Common myeloid progenitor, CD34-positive (primary cell): ENCODE results near the gene NABP2.

ENCODE experiments used
- CTCF ChIA-PET: fragments of 350-600 bp; sonication (Branson Sonifier 250); formaldehyde crosslinking; loops from one replicate; lab custom pipeline; 2021; ENCODE audit warnings: antibody characterized with exemption; lab: Charles Lee
- POLR2A ChIA-PET: fragments of 350-600 bp; sonication (Branson Sonifier 250); formaldehyde crosslinking; loops from one replicate; lab custom pipeline; 2021; ENCODE audit warnings: antibody characterized with exemption; lab: Charles Lee
- DNase-seq, 3 donors: peaks; one replicate each; pipeline versions ENCODE4 v3.0.0 to v3.0.0-alpha.2; 2013
- H3K27ac ChIP-seq, 2 experiments: 1 replicate in 1 of 2; 2 replicates in 1 of 2; pipeline ENCODE4 v1.7.0; 2013; ENCODE audit warnings: inconsistent platforms in 2 of 2, low read length in 2 of 2, mild to moderate bottlenecking in 2 of 2, low read depth in 1 of 2, moderate library complexity in 1 of 2; ENCODE audit not compliant: severe bottlenecking in 2 of 2, insufficient read depth in 1 of 2, poor library complexity in 1 of 2
- H3K27me3 ChIP-seq, 5 experiments: replicated peaks in 2 of 5; 1 replicate in 3 of 5; 2 replicates in 2 of 5; pipeline versions ENCODE4 v1.6.1 to v1.7.0; 2013; ENCODE audit warnings: low read length in 4 of 5, mild to moderate bottlenecking in 2 of 5, moderate library complexity in 2 of 5, inconsistent platforms in 1 of 5; ENCODE audit not compliant: insufficient read depth in 5 of 5, control insufficient read depth in 4 of 5
- H3K36me3 ChIP-seq, 4 experiments: 1 replicate in 2 of 4; 2 replicates in 2 of 4; pipeline versions ENCODE4 v1.6.1 to v1.7.0; 2013; ENCODE audit warnings: low read length in 3 of 4, control low read depth in 1 of 4, mild to moderate bottlenecking in 1 of 4; ENCODE audit not compliant: control insufficient read depth in 4 of 4, insufficient read depth in 4 of 4
- H3K4me1 ChIP-seq, 4 experiments: 1 replicate in 3 of 4; 2 replicates in 1 of 4; pipeline versions ENCODE4 v1.6.1 to v1.7.1; 2013; ENCODE audit warnings: low read length in 3 of 4, mild to moderate bottlenecking in 3 of 4, control low read depth in 1 of 4, inconsistent platforms in 1 of 4, moderate library complexity in 1 of 4; ENCODE audit not compliant: control insufficient read depth in 4 of 4, insufficient read depth in 4 of 4; ENCODE audit errors: control extremely low read depth in 1 of 4
- H3K4me3 ChIP-seq, 7 experiments: 1 replicate in 4 of 7; 2 replicates in 3 of 7; pipeline versions ENCODE4 v1.5.1 to v1.7.0; 2013; ENCODE audit warnings: mild to moderate bottlenecking in 7 of 7, low read length in 6 of 7, moderate library complexity in 6 of 7, inconsistent platforms in 2 of 7, low read depth in 2 of 7, control low read depth in 1 of 7; ENCODE audit not compliant: insufficient read depth in 4 of 7, control insufficient read depth in 1 of 7; ENCODE audit errors: extremely low read depth in 1 of 7
- H3K9me3 ChIP-seq, 5 experiments: 1 replicate in 4 of 5; 2 replicates in 1 of 5; pipeline versions ENCODE4 v1.6.1 to v1.7.1; 2013; ENCODE audit warnings: low read length in 4 of 5, mild to moderate bottlenecking in 2 of 5, inconsistent platforms in 1 of 5, low read depth in 1 of 5, moderate library complexity in 1 of 5; ENCODE audit not compliant: control insufficient read depth in 4 of 5, insufficient read depth in 2 of 5; ENCODE audit errors: control extremely low read depth in 1 of 5
- WGBS: methylation state at CpG from one replicate; pipeline ENCODE4 v1.1.5; 2013; ENCODE audit not compliant: insufficient coverage; 5-methylcytosine and 5-hydroxymethylcytosine counted together

Gene NABP2

DNA sequence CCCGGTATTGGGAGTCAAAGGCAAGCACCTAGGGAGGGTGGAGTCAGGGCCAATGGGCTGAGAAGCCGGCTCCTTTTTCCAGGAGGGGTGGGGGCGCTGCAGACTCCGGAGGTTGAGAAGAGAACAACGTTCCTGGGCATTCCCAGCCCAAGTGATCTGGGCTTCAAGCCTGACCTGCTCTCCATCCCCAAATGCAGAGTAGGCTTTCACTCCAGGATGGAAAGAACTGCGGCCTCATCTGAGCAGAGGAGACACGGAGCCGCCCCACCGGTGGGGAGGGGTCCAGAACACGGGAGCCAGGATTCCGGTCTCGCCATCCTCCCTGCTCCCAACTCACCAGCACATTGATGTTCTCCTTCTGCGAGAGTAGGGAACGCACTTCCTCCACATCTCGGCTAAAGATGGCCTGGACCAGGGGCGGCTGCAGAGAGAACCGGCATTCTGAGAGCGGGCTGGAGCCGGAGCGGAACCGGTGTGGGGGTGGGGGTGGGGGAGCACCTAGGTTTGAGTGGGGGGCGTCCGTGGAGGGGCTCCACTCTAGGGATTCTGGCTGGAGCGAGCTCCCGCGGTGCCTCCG, 33.4 kb downstream of the NABP2 start:
- WGBS: 0% methylated on average over 17 of the region's 27 CpGs
- Histone ChIP-seq H3K4me1 (peaks cover 0 to 19% (median 15%) of the 10 kb centered on the region in 4 experiments), H3K4me3 (peak overlapping the region; percentile 74 to 86 (median 84)), H3K9me3 (no peaks in the 10 kb centered on the region), H3K27ac (peak overlapping the region; percentile 46 to 74), H3K36me3 (peaks cover 9 to 34% (median 24%) of the 10 kb centered on the region in 4 experiments), H3K27me3 (no peaks in the 10 kb centered on the region)
- no peak for DNase-seq
- ChIA-PET POLR2A (interaction anchor here (0.6 to 1.8 kb wide), 3 partner anchors 9 to 81 kb away, joined by 3 to 7 read pairs (median 5); partner anchors contain the start of genes COQ10A and RNF41), CTCF (interaction anchor here (0.6 to 4.0 kb wide), 25 partner anchors 9 to 141 kb away, joined by 3 to 24 read pairs (median 4); partner anchors contain the start of genes CNPY2, COQ10A, RNF41 and RPL41)

DNA sequence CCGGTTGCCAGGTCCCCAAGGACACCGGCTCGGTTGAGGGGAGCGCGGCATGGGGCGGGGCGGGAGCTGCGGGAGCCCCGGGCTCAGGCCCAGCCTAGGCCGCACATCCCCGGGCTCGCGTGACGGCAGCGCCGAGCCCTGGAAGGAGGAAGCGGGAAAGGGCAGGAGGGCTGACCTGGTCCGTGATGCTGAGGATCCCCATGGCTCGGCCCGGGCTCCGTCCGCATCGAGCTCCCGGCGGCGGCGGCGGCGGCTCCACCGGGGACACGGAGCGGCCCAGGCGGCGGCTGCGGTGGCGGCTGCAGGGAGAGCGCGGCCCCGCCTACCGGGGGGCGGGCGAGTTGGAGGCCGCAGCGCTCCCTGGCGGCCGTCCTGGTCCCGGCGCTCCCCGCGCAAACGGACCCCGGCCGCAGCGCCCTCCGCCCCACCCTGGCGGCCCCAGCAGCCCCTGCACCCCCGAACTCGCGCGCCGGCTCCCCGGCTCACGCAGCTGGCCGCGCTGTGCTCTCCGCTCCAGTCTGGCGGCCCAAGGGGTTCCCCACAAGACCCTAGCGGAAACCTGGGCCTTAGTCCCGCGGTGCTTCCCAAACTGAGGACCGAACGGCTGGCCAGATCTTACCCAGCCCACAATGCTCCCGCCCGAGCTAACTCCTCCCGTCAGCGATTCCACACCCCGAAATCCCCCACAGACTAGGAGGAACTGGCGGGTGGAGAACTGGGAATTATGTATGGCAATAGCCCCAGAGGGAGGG, 34.1 kb downstream of the NABP2 start, which contains the start of gene ANKRD52:
Gene ANKRD52, minus strand, starts transcription at position 317 of the 752 bp plus-strand sequence. Its CDS starts 115 bp downstream, at position 202.
- Histone ChIP-seq H3K27ac (peak within 1 kb of the TSS; percentile 46 to 74), H3K36me3 (peaks cover 5 to 27% (median 20%) of the 10 kb centered on the region in 4 experiments), H3K27me3 (no peaks in the 10 kb centered on the region), H3K9me3 (no peaks in the 10 kb centered on the region), H3K4me1 (peaks cover 0 to 19% (median 15%) of the 10 kb centered on the region in 4 experiments), H3K4me3 (peak within 1 kb of the TSS; percentile 74 to 86 (median 84))
- ChIA-PET POLR2A (interaction anchor here (0.6 to 1.8 kb wide), 4 partner anchors 9 to 82 kb away, joined by 3 to 7 read pairs (median 4); partner anchors contain the start of genes COQ10A and RNF41), CTCF (interaction anchor here (0.6 to 4.0 kb wide), 23 partner anchors 9 to 142 kb away, joined by 3 to 24 read pairs (median 4); partner anchors contain the start of genes CNPY2, RNF41, RPL41 and SLC39A5)
- WGBS: 0% methylated on average over 50 of the region's 78 CpGs
- DNase-seq: peak; percentile 77 to 88 (median 87)

DNA sequence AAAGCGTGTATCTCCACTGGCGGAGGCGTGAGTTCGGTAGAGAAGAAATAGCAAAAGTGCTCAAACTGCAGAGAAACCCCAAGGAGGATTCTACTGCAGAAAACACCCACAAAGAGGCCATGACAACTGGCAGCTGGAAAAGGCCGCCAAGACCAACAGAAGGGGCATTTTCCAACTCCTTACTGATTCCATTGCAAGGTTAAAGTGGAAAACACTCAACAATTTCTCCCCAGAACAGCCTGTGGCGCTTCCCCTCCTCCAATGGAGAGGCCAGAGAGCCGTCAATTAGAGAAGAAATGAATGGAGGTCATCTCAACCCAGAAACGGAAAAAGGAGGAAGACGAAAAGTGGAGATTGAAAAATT, 34.7 kb downstream of the NABP2 start:
- DNase-seq: no peak
- H3K4me1 ChIP-seq: peaks cover 0 to 19% (median 15%) of the 10 kb centered on the region in 4 experiments
- POLR2A ChIA-PET: interaction anchor here (0.9 to 1.8 kb wide), 3 partner anchors 8 to 69 kb away, joined by 3 to 7 read pairs (median 5); partner anchors contain the start of genes COQ10A and RNF41

DNA sequence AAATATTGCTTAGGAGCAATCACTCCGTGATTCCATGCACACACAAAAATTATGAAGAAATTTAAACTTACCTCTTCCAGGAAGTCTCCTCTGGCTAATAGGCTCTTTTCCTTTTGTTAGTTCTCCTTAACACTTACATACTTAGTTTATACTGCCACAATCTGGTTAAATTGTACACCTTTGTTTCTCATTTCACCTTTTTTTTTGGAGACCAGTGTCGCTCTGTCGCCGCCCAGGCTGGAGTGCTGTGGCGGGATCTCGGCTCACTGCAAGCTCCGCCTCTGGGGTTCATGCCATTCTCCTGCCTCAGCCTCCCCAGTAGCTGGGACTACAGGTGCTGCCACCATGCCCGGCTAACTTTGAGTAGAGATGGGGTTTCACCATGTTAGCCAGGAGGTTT, 36.2 kb downstream of the NABP2 start:
- CTCF ChIA-PET: interaction anchor here (1.3 kb wide), 1 partner anchor 201 kb away, joined by 3 read pairs; no protein-coding TSS in a partner anchor

More for the DNA sequence above, 34.7 kb downstream of the NABP2 start:
- Histone ChIP-seq H3K36me3 (peaks cover 5 to 22% (median 14%) of the 10 kb centered on the region in 4 experiments), H3K9me3 (no peaks in the 10 kb centered on the region), H3K27me3 (no peaks in the 10 kb centered on the region), H3K4me3 (peak overlapping the region; percentile 74 to 86 (median 84)), H3K27ac (peak overlapping the region; percentile 33 to 66)
- CTCF ChIA-PET: interaction anchor here (1.1 to 4.0 kb wide), 14 partner anchors 9 to 142 kb away, joined by 3 to 24 read pairs (median 5); partner anchors contain the start of genes RNF41, RPL41 and SMARCC2
- 3% methylated on average over 5 of the region's 9 CpGs for WGBS

DNA sequence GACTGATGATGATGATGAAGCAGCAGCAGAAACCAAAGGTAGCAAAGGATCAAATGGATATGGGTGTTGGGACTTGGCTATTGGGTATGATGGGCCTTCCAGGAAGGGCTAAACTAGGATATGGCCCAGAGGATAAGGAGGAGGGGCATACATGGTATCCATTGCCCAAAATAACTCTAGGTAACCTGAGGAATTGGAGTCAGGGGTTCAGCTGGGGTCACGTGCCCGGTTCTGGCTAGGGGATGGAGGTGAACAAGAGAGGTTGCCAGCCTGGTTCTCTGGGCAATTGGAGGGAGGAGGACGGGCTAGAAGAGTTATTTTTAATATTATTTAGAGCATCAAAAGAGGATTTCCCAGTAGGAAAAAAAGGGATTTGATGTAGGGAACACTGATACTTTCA, 36.8 kb downstream of the NABP2 start:
- H3K27ac ChIP-seq: no peak overlapping the region
- no peaks in the 10 kb centered on the region for H3K27me3 ChIP-seq
- H3K4me3 ChIP-seq: no peak overlapping the region
- peaks cover 0 to 3% (median under 1%) of the 10 kb centered on the region in 4 experiments for H3K36me3 ChIP-seq
- DNase-seq: no peak
- H3K4me1 ChIP-seq: peaks cover 0 to 19% (median 15%) of the 10 kb centered on the region in 4 experiments
- WGBS: 90% methylated on average over 2 of the region's 3 CpGs
- H3K9me3 ChIP-seq: no peaks in the 10 kb centered on the region
- POLR2A ChIA-PET: interaction anchor here (1.1 kb wide), 1 partner anchor 10 kb away, joined by 3 read pairs; no protein-coding TSS in a partner anchor
- CTCF ChIA-PET: interaction anchor here (1.0 to 1.3 kb wide), 2 partner anchors 18 to 201 kb away, joined by 3 read pairs; no protein-coding TSS in a partner anchor

More for the DNA sequence above, 36.2 kb downstream of the NABP2 start:
- Histone ChIP-seq H3K36me3 (peaks cover 0 to 8% (median 5%) of the 10 kb centered on the region in 4 experiments), H3K27me3 (no peaks in the 10 kb centered on the region), H3K4me1 (peaks cover 0 to 19% (median 15%) of the 10 kb centered on the region in 4 experiments), H3K4me3 (no peak overlapping the region), H3K27ac (no peak overlapping the region), H3K9me3 (no peaks in the 10 kb centered on the region)
- no peak for DNase-seq
- 100% methylated on average over 4 of the region's 8 CpGs for WGBS
- POLR2A ChIA-PET: interaction anchor here (1.1 kb wide), 1 partner anchor 10 kb away, joined by 3 read pairs; no protein-coding TSS in a partner anchor

DNA sequence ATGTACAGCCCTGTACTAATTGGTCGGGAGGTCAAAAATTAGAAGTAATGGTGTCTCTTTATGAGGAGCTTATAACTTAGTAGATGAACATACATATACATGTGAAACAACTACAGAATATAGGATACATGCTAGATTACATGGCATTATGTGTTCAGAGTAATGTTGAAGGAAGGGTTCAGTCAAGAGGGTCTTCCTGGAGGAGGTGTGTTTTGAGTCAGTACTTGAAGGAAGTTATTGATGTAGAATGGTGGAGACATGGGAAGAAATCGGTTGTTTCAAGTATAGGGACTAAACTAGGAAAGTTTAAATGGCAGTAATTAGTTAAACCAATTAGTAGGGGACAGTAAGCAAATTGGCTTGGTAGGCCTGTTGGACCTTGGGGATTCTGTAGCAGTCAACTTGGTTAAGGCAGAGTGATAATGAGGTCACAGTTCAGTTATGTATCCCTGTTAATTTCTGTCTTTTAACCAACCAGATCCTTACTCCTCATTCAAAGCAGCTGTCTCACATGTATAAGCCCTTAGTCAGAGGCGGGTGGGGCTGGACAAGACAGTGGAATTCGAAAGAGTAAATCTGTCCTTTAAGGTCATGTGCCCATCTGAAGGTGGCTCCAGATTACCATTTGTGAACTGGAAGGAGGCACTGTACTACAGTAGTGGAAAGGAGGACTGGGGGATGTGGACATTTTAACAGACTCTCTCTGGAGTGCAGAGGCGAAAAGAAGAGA, 37.5 kb downstream of the NABP2 start:
- H3K4me3 ChIP-seq: no peak overlapping the region
- H3K27ac ChIP-seq: no peak overlapping the region
- no peaks in the 10 kb centered on the region for H3K27me3 ChIP-seq
- WGBS: 95% methylated on average over 3 of the region's 5 CpGs
- H3K36me3 ChIP-seq: no peaks in the 10 kb centered on the region
- H3K4me1 ChIP-seq: peaks cover 0 to 23% (median 20%) of the 10 kb centered on the region in 4 experiments
- H3K9me3 ChIP-seq: no peaks in the 10 kb centered on the region
- ChIA-PET POLR2A (interaction anchor here (1.1 kb wide), 1 partner anchor 9 kb away, joined by 3 read pairs; no protein-coding TSS in a partner anchor), CTCF (interaction anchor here (0.6 to 1.3 kb wide), 3 partner anchors 17 to 200 kb away, joined by 3 read pairs; no protein-coding TSS in a partner anchor)
- DNase-seq: no peak
